ENCODE measurements around the gene PAGE4. TPM values are rescaled to one million over a fixed set of nuclear protein-coding genes. Genes with fewer than 3 reads are reported as not detected.

PAGE4 gene
- total and polyA plus RNA-seq, 2 of the 13 experiments (the other 11 are each of a cell fraction or from before 2014, with no cell fraction given) = 1.1 TPM; not detected in 1

GRCh38 chrX:49784747-49785280, 44.3 kb upstream of the PAGE4 start (continued):
- TF ChIP-seq TAF1 (CRISPR knock-in tag; IDR thresholded peaks at IDR 0.05) = no peak
- no peak for TF ChIP-seq ZNF773 (CRISPR knock-in tag; IDR thresholded peaks at IDR 0.05; ENCODE audit: borderline replicate concordance)
- TF ChIP-seq RAD21 (CRISPR knock-in tag; IDR thresholded peaks at IDR 0.05) = no peak
- no peak for TF ChIP-seq ZNF264 (CRISPR knock-in tag; IDR thresholded peaks at IDR 0.05)
- peak; percentile 36; the same call in 1 of the 2 replicates for TF ChIP-seq SALL1 (CRISPR knock-in tag; IDR thresholded peaks at IDR 0.05)
- peak; percentile 45; the same call in 1 of the 2 replicates for TF ChIP-seq CREM (IDR thresholded peaks at IDR 0.05)
- TF ChIP-seq CREM (CRISPR knock-in tag; IDR thresholded peaks at IDR 0.05) = no peak
- TF ChIP-seq TBX2 (CRISPR knock-in tag; IDR thresholded peaks at IDR 0.05; ENCODE audit: borderline replicate concordance) = 0 out of 2 replicates have a peak, but pooled peaks have one; percentile 23
- no peak for TF ChIP-seq HNRNPH1 (optimal IDR thresholded peaks at IDR 0.05; ENCODE audit: low read depth, low read length)
- TF ChIP-seq MLX (CRISPR knock-in tag; IDR thresholded peaks at IDR 0.05) = 0 out of 2 replicates have a peak, but pooled peaks have one; percentile 64
- TF ChIP-seq ZMYM4 (CRISPR knock-in tag; IDR thresholded peaks at IDR 0.05) = peak; percentile 53
- no peak for TF ChIP-seq SMC3 (IDR thresholded peaks at IDR 0.05; ENCODE audit: low read length)
- no peak for TF ChIP-seq NR0B2 (CRISPR knock-in tag; IDR thresholded peaks at IDR 0.05)
- TF ChIP-seq ZNF180 (CRISPR knock-in tag; IDR thresholded peaks at IDR 0.05; ENCODE audit: borderline replicate concordance, low read depth) = no peak
- TF ChIP-seq GLI4 (CRISPR knock-in tag; IDR thresholded peaks at IDR 0.05; ENCODE audit: borderline replicate concordance) = no peak
- no peak for TF ChIP-seq ZNF496 (CRISPR knock-in tag; IDR thresholded peaks at IDR 0.05; ENCODE audit: insufficient replicate concordance)
- TF ChIP-seq SSRP1 (CRISPR knock-in tag; IDR thresholded peaks at IDR 0.05) = no peak
- no peak for TF ChIP-seq ZBTB7A (CRISPR knock-in tag; IDR thresholded peaks at IDR 0.05)
- TF ChIP-seq DMAP1 (CRISPR knock-in tag; IDR thresholded peaks at IDR 0.05) = no peak
- peak; percentile 32; the same call in 1 of the 2 replicates for TF ChIP-seq ZNF609 (CRISPR knock-in tag; IDR thresholded peaks at IDR 0.05; ENCODE audit: borderline replicate concordance)
- TF ChIP-seq IRF1 (CRISPR knock-in tag; IDR thresholded peaks at IDR 0.05; ENCODE audit: low read depth) = no peak
- peak; percentile 57; the same call in 1 of the 2 replicates for TF ChIP-seq NR2F6 (IDR thresholded peaks at IDR 0.05)
- no peak for TF ChIP-seq NR2F6 (CRISPR knock-in tag; IDR thresholded peaks at IDR 0.05)
- peak; percentile 68 for TF ChIP-seq HNF4A (CRISPR knock-in tag; IDR thresholded peaks at IDR 0.05)
